ENCODE measurements around the gene BCL2L11. TPM values are rescaled to one million over a fixed set of nuclear protein-coding genes. Genes with fewer than 3 reads are reported as not detected.

The BCL2L11 gene
- total RNA-seq, 2 experiments from 2014 or later, result 11.5 to 12.8 TPM

DNA sequence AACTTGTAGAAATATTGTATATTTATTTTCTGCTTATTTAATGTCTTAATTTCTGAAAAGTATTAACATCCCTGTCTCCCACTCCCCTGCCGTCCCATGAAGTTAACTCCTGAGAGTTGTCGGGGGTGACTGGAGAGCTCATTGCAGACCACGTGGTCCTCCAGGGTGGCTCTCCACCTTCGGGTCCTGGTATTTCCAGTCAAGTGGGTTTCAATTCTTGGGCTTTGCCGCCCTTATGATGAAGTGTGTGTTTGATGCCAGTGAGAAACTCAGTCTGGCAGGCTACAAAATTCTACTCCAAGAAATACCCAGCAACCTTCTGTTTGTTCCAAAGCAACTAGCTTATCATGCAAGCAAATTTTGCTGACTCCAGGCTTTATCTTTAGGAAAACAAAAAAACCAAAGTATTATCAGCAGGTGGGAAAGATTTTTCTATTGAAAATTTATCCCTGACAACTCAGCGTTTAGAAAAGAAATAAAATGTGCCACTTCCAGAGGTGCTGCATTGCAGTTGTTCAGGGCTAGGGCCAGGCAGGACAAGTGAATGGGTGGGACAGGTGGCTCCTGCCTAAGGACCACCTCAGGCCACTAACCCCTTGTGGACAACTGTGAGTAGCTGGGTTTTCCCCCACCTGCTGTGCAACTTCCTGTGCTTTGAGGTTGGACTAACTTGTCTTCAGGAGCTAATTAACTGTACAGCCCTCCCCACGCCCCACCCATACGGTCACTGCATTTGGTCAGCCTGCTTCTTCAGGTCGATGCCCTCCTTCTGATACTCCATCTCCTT lies 46.6 kb downstream of the BCL2L11 start:
- H3K36me3 Mint-ChIP-seq (ENCODE audit: low read depth), result peaks cover 26% of the 10 kb centered on the region
- H3K27ac Mint-ChIP-seq, result no peak overlapping the region
- no peaks in the 10 kb centered on the region for H3K9me3 Mint-ChIP-seq
- H3K27me3 Mint-ChIP-seq (ENCODE audit: low read depth), result peaks cover 23% of the 10 kb centered on the region
- no peak for DNase-seq
- no peak overlapping the region for H3K4me3 Mint-ChIP-seq
- H3K4me1 Mint-ChIP-seq (ENCODE audit: low read depth), result peaks cover 34% of the 10 kb centered on the region
- intact Hi-C loops (cut with micrococcal nuclease), result no loop called here
- CTCF ChIA-PET, result interaction anchor here (1.5 kb wide), 1 partner anchor 18 kb away, joined by 3 read pairs; no protein-coding TSS in a partner anchor

DNA sequence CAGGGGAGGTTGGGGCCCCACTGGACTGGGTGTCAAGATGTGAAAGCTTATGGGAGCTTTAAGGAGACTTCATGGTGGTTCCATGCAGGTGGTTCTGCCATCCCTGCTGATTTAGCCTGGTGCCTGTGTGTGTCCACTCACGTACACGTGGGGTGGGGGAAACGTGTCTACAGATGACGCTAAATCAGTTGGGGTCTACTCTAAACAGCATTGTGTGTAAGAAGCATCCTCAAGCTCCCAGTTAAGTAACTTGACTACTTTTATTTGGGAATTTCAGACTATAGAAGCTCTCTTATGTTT lies 47.1 kb downstream of the BCL2L11 start:
- Mint-ChIP-seq H3K4me1 (ENCODE audit: low read depth) (peaks cover 28% of the 10 kb centered on the region), H3K9me3 (no peaks in the 10 kb centered on the region), H3K27me3 (ENCODE audit: low read depth) (peaks cover 23% of the 10 kb centered on the region), H3K27ac (no peak overlapping the region), H3K4me3 (no peak overlapping the region), H3K36me3 (ENCODE audit: low read depth) (peaks cover 20% of the 10 kb centered on the region)
- CTCF ChIA-PET, result interaction anchor here (1.5 kb wide), 1 partner anchor 17 kb away, joined by 3 read pairs; no protein-coding TSS in a partner anchor
- no peak for DNase-seq
- intact Hi-C loops (cut with micrococcal nuclease), result loop anchor here (2.0 kb wide), 1 partner anchor 13 kb away; no protein-coding TSS in a partner anchor

DNA sequence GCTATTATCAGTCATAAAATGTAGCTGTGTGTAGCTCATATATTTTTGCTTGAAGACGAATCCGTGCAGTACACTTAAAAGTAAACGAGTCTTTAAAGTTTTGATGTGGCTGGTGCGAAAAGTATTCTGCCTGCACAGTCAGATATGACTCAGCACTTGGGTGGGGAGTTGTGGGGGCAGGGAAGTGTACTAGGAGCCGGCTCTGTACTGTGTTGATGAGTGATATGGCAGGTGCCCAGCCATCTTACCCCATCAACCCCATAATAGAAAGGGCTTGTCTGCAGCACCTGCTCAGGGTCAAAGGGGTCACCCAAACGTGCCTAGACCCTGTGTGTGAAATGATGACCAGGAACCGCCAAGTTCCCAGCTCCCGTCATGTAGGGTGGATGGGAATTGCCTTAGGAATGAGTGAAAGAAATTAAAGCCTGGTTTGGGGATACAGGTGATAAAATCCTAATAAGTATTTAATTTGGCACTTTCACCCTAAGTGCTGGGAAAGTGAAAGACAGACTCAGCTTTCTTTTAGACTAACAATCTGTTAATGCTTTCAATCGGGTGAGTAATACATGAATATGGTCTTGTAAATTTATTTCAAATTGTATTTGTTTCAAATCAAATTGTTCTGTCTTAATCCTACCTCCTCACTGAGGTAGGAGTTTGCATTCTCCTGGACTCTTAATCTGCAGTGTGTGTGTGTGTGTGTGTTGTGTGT lies 48.0 kb downstream of the BCL2L11 start:
- peaks cover 22% of the 10 kb centered on the region for H3K4me1 Mint-ChIP-seq (ENCODE audit: low read depth)
- no peak overlapping the region for H3K27ac Mint-ChIP-seq
- H3K9me3 Mint-ChIP-seq, result no peaks in the 10 kb centered on the region
- peaks cover 18% of the 10 kb centered on the region for H3K36me3 Mint-ChIP-seq (ENCODE audit: low read depth)
- H3K4me3 Mint-ChIP-seq, result no peak overlapping the region
- DNase-seq, result peak; percentile 84
- intact Hi-C loops (cut with micrococcal nuclease), result loop anchor here (2.0 kb wide), 1 partner anchor 14 kb away; no protein-coding TSS in a partner anchor
- CTCF ChIA-PET, result interaction anchor here (1.5 kb wide), 1 partner anchor 16 kb away, joined by 3 read pairs; no protein-coding TSS in a partner anchor
- H3K27me3 Mint-ChIP-seq (ENCODE audit: low read depth), result peaks cover 23% of the 10 kb centered on the region

DNA sequence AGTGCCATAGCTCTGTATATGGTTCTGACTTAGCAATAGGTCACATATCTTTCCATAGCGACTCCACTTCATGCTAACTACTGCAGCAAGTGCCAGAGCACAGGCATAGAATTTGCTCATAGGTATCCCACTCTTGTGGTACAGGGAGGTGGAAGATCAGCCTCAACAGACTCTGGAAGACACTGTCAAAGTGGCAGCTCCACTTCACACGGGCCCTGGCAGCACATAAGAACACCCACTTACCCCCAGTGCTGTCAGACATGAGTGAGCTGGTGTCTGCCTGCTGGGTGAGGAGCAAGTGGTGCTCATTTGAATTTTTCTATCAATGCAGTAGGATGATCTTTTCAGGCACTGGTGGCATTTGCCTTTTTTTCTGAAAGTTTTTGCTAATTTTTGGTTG lies 48.6 kb downstream of the BCL2L11 start:
- H3K27ac Mint-ChIP-seq, result no peak overlapping the region
- H3K36me3 Mint-ChIP-seq (ENCODE audit: low read depth), result peaks cover 15% of the 10 kb centered on the region

DNA sequence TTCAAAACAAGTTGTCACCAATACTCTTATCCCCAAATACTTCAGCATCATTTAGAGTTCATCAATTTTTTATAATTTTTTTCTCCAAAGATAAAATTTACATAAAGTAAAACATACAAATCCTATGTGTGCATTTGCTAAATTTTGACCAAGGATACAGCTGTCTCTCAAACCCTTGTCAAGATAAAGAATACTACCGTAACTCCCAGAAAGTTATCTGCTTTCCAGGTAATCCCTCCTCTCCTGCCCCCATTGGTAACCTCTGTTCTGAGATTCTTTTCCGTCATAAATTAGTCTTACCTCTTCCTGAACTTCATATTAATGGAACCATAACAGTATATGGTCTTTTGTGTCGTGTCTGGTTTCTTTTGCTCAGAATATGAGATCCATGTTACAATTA lies 49.2 kb downstream of the BCL2L11 start:
- peaks cover 23% of the 10 kb centered on the region for H3K27me3 Mint-ChIP-seq (ENCODE audit: low read depth)
- intact Hi-C loops (cut with micrococcal nuclease), result loop anchor here (2.0 kb wide), 1 partner anchor 15 kb away; no protein-coding TSS in a partner anchor
- H3K4me3 Mint-ChIP-seq, result no peak overlapping the region
- peaks cover 11% of the 10 kb centered on the region for H3K36me3 Mint-ChIP-seq (ENCODE audit: low read depth)
- H3K9me3 Mint-ChIP-seq, result no peaks in the 10 kb centered on the region
- DNase-seq, result no peak
- H3K27ac Mint-ChIP-seq, result no peak overlapping the region
- peaks cover 22% of the 10 kb centered on the region for H3K4me1 Mint-ChIP-seq (ENCODE audit: low read depth)
- CTCF ChIA-PET, result no interaction called here

More for the DNA sequence above, 48.6 kb downstream of the BCL2L11 start:
- Mint-ChIP-seq H3K4me3 (no peak overlapping the region), H3K9me3 (no peaks in the 10 kb centered on the region), H3K4me1 (ENCODE audit: low read depth) (peaks cover 22% of the 10 kb centered on the region), H3K27me3 (ENCODE audit: low read depth) (peaks cover 23% of the 10 kb centered on the region)
- intact Hi-C loops (cut with micrococcal nuclease), result loop anchor here (2.0 kb wide), 1 partner anchor 14 kb away; no protein-coding TSS in a partner anchor
- CTCF ChIA-PET, result no interaction called here
- DNase-seq, result no peak

DNA sequence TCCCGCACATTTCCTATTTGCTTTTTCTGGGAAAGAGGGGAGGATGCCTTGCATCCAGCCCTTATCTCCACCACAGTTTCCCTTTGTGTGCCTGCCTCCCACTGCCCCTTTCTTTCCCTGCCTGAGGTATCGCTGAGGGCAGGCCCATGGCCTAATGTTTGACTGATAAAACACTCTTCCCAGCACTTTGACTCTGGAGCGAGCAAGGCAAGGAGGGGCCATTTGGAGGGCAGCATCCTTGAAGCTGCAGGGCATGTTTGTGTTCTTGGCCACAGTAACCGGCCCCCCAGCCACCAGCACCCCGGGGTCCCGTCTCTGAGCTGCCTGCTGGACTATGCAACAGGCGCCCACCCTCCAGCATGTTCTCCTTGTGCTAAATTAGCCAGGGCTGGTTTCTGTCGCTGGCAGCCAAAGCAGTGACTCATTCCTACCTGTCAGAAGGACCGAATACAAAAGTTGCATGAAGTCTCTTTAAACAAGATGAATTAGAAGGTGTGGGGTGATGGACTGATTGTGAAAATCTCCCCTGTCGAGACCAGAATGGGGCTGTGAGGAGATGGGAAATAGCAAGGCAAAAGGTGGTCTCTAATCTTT lies 50.7 kb downstream of the BCL2L11 start:
- no peak for DNase-seq
- no peaks in the 10 kb centered on the region for H3K9me3 Mint-ChIP-seq
- H3K27me3 Mint-ChIP-seq (ENCODE audit: low read depth), result peaks cover 23% of the 10 kb centered on the region
- CTCF ChIA-PET, result no interaction called here
- intact Hi-C loops (cut with micrococcal nuclease), result no loop called here
- no peak overlapping the region for H3K4me3 Mint-ChIP-seq
- H3K27ac Mint-ChIP-seq, result no peak overlapping the region
- H3K4me1 Mint-ChIP-seq (ENCODE audit: low read depth), result peaks cover 22% of the 10 kb centered on the region
- peaks cover 4% of the 10 kb centered on the region for H3K36me3 Mint-ChIP-seq (ENCODE audit: low read depth)

DNA sequence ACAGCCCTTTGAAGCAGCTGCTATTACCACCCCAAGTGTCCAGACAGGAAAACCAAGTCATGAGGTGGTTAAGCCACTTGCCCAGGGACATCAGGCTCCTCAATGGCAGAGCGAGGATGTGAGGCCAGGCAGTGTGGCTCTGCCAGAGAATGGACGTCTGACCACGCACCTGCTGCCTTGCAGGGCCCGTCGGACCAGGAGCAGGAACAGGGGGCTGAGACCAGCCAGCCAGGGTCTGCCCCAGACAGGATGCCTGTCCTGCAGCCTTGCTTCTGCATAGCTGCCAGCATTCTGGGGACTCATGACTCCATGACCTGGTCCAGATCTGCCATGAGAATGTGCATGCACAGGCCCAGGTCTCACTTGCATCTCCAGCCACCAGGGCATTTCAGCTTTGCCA lies 52.0 kb downstream of the BCL2L11 start:
- CTCF ChIA-PET, result no interaction called here
- intact Hi-C loops (cut with micrococcal nuclease), result no loop called here
- no peak overlapping the region for H3K4me3 Mint-ChIP-seq
- H3K9me3 Mint-ChIP-seq, result no peaks in the 10 kb centered on the region
- peaks cover 23% of the 10 kb centered on the region for H3K27me3 Mint-ChIP-seq (ENCODE audit: low read depth)
- no peaks in the 10 kb centered on the region for H3K36me3 Mint-ChIP-seq (ENCODE audit: low read depth)
- no peak for DNase-seq
- H3K27ac Mint-ChIP-seq, result no peak overlapping the region
- H3K4me1 Mint-ChIP-seq (ENCODE audit: low read depth), result peaks cover 16% of the 10 kb centered on the region

DNA sequence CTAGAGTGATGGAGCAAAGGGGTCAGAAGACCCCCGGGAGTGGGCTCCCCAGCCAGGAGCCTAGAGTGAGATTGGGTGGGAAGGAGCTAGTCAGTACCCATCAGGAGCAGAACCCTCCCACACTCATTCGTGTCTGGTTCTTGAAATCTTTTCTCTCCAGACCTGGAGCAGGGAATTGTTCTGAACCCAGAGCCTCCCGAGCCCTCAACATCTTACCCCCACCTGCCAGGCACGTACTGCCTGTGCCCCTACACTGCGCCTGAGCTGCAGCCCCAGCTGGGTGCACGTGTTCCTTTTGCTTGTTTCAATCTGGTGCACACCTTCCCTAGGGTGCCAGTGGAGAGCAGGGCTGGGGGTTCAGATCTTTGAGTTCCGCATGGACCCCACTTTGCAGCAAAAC lies 52.6 kb downstream of the BCL2L11 start:
- Mint-ChIP-seq H3K4me3 (no peak overlapping the region), H3K27ac (no peak overlapping the region), H3K4me1 (ENCODE audit: low read depth) (peaks cover 11% of the 10 kb centered on the region), H3K9me3 (no peaks in the 10 kb centered on the region), H3K36me3 (ENCODE audit: low read depth) (no peaks in the 10 kb centered on the region), H3K27me3 (ENCODE audit: low read depth) (peaks cover 23% of the 10 kb centered on the region)
- CTCF ChIA-PET, result no interaction called here
- intact Hi-C loops (cut with micrococcal nuclease), result no loop called here
- DNase-seq, result no peak

DNA sequence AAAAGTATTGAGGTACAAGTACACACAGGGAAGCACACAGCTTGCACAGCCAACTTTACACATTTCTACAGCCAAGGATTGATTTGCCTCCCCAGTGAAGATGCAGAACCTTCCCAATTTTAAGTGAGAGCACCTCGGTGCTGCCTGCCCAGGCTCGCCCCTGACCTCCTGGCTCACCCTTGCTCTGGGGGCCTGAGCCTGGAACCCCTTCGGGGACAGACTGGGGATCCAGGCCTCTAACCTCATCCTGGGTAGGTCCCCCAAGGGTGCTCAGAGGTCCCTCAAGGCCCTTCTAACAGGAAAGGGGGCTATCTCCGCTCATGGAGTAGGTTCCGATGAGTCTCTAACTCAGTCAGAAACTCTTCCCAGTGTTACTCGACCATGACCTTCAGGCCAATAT lies 53.1 kb downstream of the BCL2L11 start:
- Mint-ChIP-seq H3K4me1 (ENCODE audit: low read depth) (peaks cover 5% of the 10 kb centered on the region), H3K4me3 (no peak overlapping the region), H3K27ac (no peak overlapping the region), H3K27me3 (ENCODE audit: low read depth) (peaks cover 20% of the 10 kb centered on the region), H3K9me3 (no peaks in the 10 kb centered on the region), H3K36me3 (ENCODE audit: low read depth) (no peaks in the 10 kb centered on the region)
- DNase-seq, result no peak
- CTCF ChIA-PET, result no interaction called here
- intact Hi-C loops (cut with micrococcal nuclease), result no loop called here

DNA sequence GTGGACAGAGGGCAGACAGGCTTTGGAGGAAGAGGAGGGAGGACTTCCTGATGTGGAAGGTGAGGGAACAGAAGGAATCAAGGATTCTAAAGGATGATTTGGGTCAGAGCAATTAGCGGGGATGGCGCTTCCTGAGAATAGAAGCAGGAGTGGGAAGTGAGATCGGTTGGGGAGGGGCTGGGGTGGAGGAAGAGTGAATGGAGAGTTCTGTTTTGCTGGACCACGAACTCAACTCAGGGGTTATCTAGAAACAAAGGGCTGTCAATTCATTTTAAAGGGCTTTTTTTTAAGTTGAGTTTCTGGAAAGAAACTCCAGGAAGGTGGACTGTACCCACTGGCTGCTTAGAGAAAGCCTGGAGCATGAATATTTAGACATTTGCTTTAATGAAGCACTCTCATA lies 54.9 kb downstream of the BCL2L11 start:
- no peak for DNase-seq
- Mint-ChIP-seq H3K4me1 (ENCODE audit: low read depth) (no peaks in the 10 kb centered on the region), H3K27ac (no peak overlapping the region), H3K4me3 (no peak overlapping the region), H3K36me3 (ENCODE audit: low read depth) (no peaks in the 10 kb centered on the region), H3K9me3 (no peaks in the 10 kb centered on the region), H3K27me3 (ENCODE audit: low read depth) (peaks cover 10% of the 10 kb centered on the region)
- CTCF ChIA-PET, result no interaction called here
- intact Hi-C loops (cut with micrococcal nuclease), result no loop called here

DNA sequence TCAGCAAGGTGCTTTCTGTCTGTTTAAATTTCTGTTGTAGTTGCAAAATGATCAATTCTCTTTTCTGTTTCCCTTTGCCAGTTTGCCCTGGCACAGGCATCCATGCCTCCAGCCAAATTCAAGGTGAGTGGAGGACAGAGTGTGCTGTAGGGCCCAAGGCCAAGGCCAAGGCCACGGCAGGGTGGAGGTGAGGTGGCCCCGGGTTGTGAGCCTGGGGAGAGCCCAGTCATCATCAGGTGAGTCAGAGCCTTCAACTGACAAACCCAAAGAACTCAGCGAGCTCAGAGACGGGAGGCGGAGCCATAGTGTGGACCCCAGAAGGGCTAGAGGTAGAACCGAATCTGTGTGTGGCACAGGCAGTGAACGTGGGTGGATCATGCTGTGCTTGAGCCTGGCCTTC lies 55.7 kb downstream of the BCL2L11 start:
- CTCF ChIA-PET, result no interaction called here
- H3K4me1 Mint-ChIP-seq (ENCODE audit: low read depth), result no peaks in the 10 kb centered on the region
- H3K27ac Mint-ChIP-seq, result no peak overlapping the region
- H3K27me3 Mint-ChIP-seq (ENCODE audit: low read depth), result peaks cover 6% of the 10 kb centered on the region
- intact Hi-C loops (cut with micrococcal nuclease), result no loop called here
- no peaks in the 10 kb centered on the region for H3K9me3 Mint-ChIP-seq
- DNase-seq, result no peak
- H3K4me3 Mint-ChIP-seq, result no peak overlapping the region
- no peaks in the 10 kb centered on the region for H3K36me3 Mint-ChIP-seq (ENCODE audit: low read depth)

DNA sequence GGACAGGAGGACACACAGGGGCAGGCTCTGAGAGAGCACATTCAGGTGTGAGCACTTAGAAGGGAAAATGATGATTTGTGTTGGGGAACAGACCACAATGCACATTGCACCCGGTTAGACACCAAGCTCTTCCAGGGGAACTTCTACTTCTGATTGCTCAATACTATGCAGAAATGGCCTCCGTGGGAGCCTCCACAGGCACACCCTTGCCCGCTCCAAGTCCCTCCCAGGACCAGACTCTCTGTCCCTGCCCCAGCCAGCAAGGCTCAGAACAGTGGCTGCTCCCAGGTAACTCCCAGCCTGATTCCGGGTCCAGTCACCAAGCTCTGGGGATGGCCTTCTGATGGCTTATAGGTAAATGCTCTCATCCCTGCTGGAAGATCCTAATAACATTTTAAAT lies 56.2 kb downstream of the BCL2L11 start:
- Mint-ChIP-seq H3K36me3 (ENCODE audit: low read depth) (no peaks in the 10 kb centered on the region), H3K9me3 (no peaks in the 10 kb centered on the region), H3K27ac (no peak overlapping the region), H3K4me3 (no peak overlapping the region), H3K4me1 (ENCODE audit: low read depth) (no peaks in the 10 kb centered on the region), H3K27me3 (ENCODE audit: low read depth) (peaks cover 2% of the 10 kb centered on the region)
- intact Hi-C loops (cut with micrococcal nuclease), result no loop called here
- CTCF ChIA-PET, result no interaction called here
- no peak for DNase-seq

Data from activated naive CD4-positive, alpha-beta T cell treated with anti-CD3 and anti-CD28 coated beads for 36 hours (primary cell).